Measurements from ENCODE around the gene JPH4. TPM values are rescaled to one million over a fixed set of nuclear protein-coding genes. Genes with fewer than 3 reads are reported as not detected.

JPH4 gene
- total and polyA plus RNA-seq, 2 of the 8 experiments (the other 6 are each of a cell fraction or from before 2014, with no cell fraction given): 23.9 to 46.7 TPM

DNA sequence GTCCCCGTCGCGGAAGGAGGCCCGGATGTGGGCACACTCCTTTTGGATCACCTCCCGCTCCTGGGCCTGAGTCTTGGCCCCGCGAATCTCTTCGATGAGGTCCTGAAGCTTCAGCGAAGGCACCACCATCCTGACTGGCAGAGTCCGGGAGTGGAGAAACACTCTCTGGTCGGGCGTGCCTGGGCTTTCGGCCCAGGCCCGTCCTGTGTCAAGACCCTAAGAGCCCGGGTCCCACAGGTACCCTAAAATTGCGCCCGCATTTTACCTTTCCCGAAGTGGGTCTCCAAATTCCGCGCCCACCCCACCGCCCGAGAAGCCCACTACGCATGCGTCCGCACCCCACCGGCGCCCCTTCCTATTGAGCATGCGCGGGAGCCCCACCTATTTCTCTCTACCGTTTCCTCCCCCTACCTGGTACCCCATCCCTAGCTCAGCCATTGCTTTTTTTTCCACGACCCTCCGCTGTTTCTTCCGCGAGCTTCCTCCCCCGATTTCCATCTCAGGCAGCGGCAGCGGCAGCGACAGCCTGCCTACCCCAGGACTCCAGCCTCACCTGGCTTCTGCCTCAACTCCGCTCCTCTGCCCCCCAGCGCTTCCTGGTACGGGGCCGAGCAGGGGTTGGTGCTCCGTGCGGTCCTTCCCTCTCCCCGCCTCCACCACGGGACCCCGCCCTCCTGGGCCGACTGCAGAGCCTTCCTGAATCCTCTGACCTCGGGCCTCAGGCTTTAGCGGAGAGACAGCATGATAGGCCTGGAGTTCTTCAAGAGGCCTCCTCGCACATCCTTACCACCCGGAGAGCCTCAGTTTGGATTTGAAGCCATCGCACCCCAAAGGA lies 11.2 kb downstream of the JPH4 start, which contains the start of gene AP1G2:
AP1G2 (minus strand) TSS at position 606 of the 835 bp plus-strand sequence; CDS start at position 129, 477 bp downstream.
- Histone ChIP-seq H4K8ac (ENCODE audit: extremely low read depth, insufficient read depth, low read length) (peak within 1 kb of the TSS; percentile 81; the same call in 1 of the 2 replicates), H2BK20ac (ENCODE audit: low read length) (no peak within 1 kb of the TSS), H3K36me3 (ENCODE audit: control insufficient read depth in 2 of 4, insufficient read depth in 4 of 4, low read length in 3 of 4) (peaks cover 4 to 8% (median 6%) of the 10 kb centered on the region in 4 experiments; a peak in 4 of 8 replicates), H2AFZ (ENCODE audit: low read length) (no peak within 1 kb of the TSS), H2AK5ac (ENCODE audit: low read depth, low read length) (no peak within 1 kb of the TSS), H3K4me3 (ENCODE audit: extremely low read depth in 1 of 4, insufficient read depth in 2 of 4, low read depth in 3 of 4, low read length in 4 of 4) (peak within 1 kb of the TSS; percentile 52 to 81 (median 67)), H3K18ac (ENCODE audit: extremely low read depth, low read length) (peak within 1 kb of the TSS; percentile 95), H3K79me1 (ENCODE audit: low read depth, low read length) (no peaks in the 10 kb centered on the region), H3K27ac (ENCODE audit: low read depth, low read length) (peak within 1 kb of the TSS; percentile 51), H3K14ac (ENCODE audit: insufficient read length) (no peak within 1 kb of the TSS), H3K9ac (replicated peaks in 1 of 4; ENCODE audit: extremely low read depth in 1 of 4, low read depth in 3 of 4, low read length in 3 of 4) (peak within 1 kb of the TSS in 3 of 4 experiments; percentile 63 to 69 (median 66); a peak in 6 of 7 replicates), H3K27me3 (replicated peaks in 1 of 4; ENCODE audit: control insufficient read depth in 3 of 4, extremely low read depth in 1 of 4, insufficient read depth in 3 of 4, low read length in 3 of 4) (no peaks in the 10 kb centered on the region), H2BK5ac (ENCODE audit: low read depth, low read length) (peak within 1 kb of the TSS; percentile 94), H3K4ac (replicated peaks; ENCODE audit: insufficient read length, low read depth, low read length) (peak within 1 kb of the TSS; percentile 32), H3K4me2 (ENCODE audit: insufficient read depth in 1 of 2, low read depth in 2 of 2, low read length in 2 of 2) (peak within 1 kb of the TSS; percentile 91 to 94), H3K4me1 (replicated peaks in 1 of 4; ENCODE audit: control insufficient read depth in 3 of 4, insufficient read depth in 4 of 4, low read length in 3 of 4) (peaks cover 8 to 21% (median 11%) of the 10 kb centered on the region in 4 experiments), H3K23ac (ENCODE audit: insufficient read length) (no peak within 1 kb of the TSS), H3K79me2 (ENCODE audit: control insufficient read depth in 1 of 2, insufficient read depth in 2 of 2, low read length in 2 of 2) (no peaks in the 10 kb centered on the region), H2BK120ac (replicated peaks; ENCODE audit: low read depth, low read length) (no peak within 1 kb of the TSS), H2BK15ac (ENCODE audit: low read length) (no peak within 1 kb of the TSS), H3K56ac (replicated peaks; ENCODE audit: insufficient read length, low read depth, low read length) (peak within 1 kb of the TSS; percentile 82), H4K5ac (ENCODE audit: insufficient read length, low read depth, low read length) (peak within 1 kb of the TSS; percentile 96), H4K91ac (replicated peaks; ENCODE audit: insufficient read length, low read length) (peak within 1 kb of the TSS; percentile 80), H4K20me1 (replicated peaks in 1 of 2; ENCODE audit: control insufficient read depth in 1 of 2, insufficient read depth in 2 of 2, low read length in 2 of 2) (peaks cover 0 to under 1% of the 10 kb centered on the region in 2 experiments), H3K23me2 (ENCODE audit: low read depth, low read length) (peaks cover 7% of the 10 kb centered on the region; the same call in 1 of the 2 replicates), H2BK12ac (ENCODE audit: low read depth, low read length) (no peak within 1 kb of the TSS), H3K9me3 (ENCODE audit: insufficient read depth in 2 of 2, low read depth in 1 of 2, low read length in 1 of 2) (no peaks in the 10 kb centered on the region)
- WGBS, 2 experiments (ENCODE audit: extremely low coverage in 1 of 2, insufficient coverage in 1 of 2, insufficient read length in 1 of 2, insufficient replicate concordance in 2 of 2, low coverage in 1 of 2, low lambda C conversion rate in 2 of 2, missing lambda C conversion rate in 1 of 2): 3% methylated on average over 48 of the region's 53 CpGs; no CpG with 5 or more reads in 1 of the 2 experiments
- DNase-seq (ENCODE audit: low read depth in 1 of 2, low spot score in 2 of 2) (peak in 1 of 2 experiments; percentile 91), FAIRE-seq (no peak)
- POLR2A ChIA-PET (ENCODE audit: partially characterized antibody): interaction anchor here (0.6 to 52.7 kb wide), 13 partner anchors 10 to 628 kb away, joined by 3 to 1523 read pairs (median 5); partner anchors contain the start of genes NGDN, PABPN1, THTPA and ZFHX2
- CTCF ChIA-PET (ENCODE audit: partially characterized antibody): interaction anchor here (0.7 to 70.5 kb wide), 7 partner anchors 8 to 343 kb away, joined by 3 to 2092 read pairs (median 4); partner anchors contain the start of gene NGDN
- TF ChIP-seq CBX5 (IDR thresholded peaks at IDR 0.05; ENCODE audit: low read depth, low read length) (no peak), EGR1 (IDR thresholded peaks at IDR 0.05; ENCODE audit: borderline replicate concordance, low read depth, low read length) (no peak), CHD2 (IDR thresholded peaks at IDR 0.05; ENCODE audit: low read length) (no peak), GABPA (IDR thresholded peaks at IDR 0.05; ENCODE audit: borderline replicate concordance, insufficient read depth, low read length) (no peak), RFX5 (IDR thresholded peaks at IDR 0.05; ENCODE audit: borderline replicate concordance, low read depth, low read length) (no peak), MAFK (IDR thresholded peaks at IDR 0.05; ENCODE audit: low read depth, low read length) (no peak), CEBPB (IDR thresholded peaks at IDR 0.05; ENCODE audit: low read depth, low read length) (no peak), FOSL1 (IDR thresholded peaks at IDR 0.05; ENCODE audit: insufficient read depth, low read depth, low read length) (no peak)
- TF ChIP-seq, protein P1, sequence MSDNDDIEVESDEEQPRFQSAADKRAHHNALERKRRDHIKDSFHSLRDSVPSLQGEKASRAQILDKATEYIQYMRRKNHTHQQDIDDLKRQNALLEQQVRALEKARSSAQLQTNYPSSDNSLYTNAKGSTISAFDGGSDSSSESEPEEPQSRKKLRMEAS (IDR thresholded peaks at IDR 0.05): no peak; the same call in 1 of the 2 replicates
- TF ChIP-seq, protein P2, sequence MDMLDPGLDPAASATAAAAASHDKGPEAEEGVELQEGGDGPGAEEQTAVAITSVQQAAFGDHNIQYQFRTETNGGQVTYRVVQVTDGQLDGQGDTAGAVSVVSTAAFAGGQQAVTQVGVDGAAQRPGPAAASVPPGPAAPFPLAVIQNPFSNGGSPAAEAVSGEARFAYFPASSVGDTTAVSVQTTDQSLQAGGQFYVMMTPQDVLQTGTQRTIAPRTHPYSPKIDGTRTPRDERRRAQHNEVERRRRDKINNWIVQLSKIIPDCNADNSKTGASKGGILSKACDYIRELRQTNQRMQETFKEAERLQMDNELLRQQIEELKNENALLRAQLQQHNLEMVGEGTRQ (IDR thresholded peaks at IDR 0.05; ENCODE audit: low read length): no peak

Data from H1 (cell line).